Lower leg skin (tissue), 3 donors: ENCODE measurements around the gene TMEM192.
"Not testable (repeated sequence)": the region's sequence is repeated elsewhere in the genome, so short reads cannot be mapped to it uniquely, and the experiment has no call there.

Experiments used
- CTCF ChIP-seq, 3 donors: fragments of 450-650 bp; IDR thresholded peaks; one replicate each; pipeline ENCODE4 v1.5.1; 2016; ENCODE audit warnings: antibody characterized with exemption in 3 of 3, mild to moderate bottlenecking in 3 of 3, moderate library complexity in 2 of 3
- POLR2A ChIP-seq, 2 donors: fragments of 450-650 bp; IDR thresholded peaks; one replicate each; pipeline ENCODE4 v1.6.1; 2016 to 2017; ENCODE audit warnings: antibody characterized with exemption in 2 of 2, mild to moderate bottlenecking in 1 of 2, moderate library complexity in 1 of 2

- not testable (repeated sequence) for TF ChIP-seq CTCF, POLR2A (IDR thresholded peaks at IDR 0.05)
Observed at GRCh38 chr4:165092187-165092586, 20.5 kb downstream of the TMEM192 start.
